Measurements from ENCODE around the gene CLIP3. TPM values are rescaled to one million over a fixed set of nuclear protein-coding genes. Genes with fewer than 3 reads are reported as not detected.

The CLIP3 gene
- 10 to 100 TPM in 1 of 2 donors, 1 to 10 TPM in 1; 5.8 to 16.6 TPM for total RNA-seq
- polyA plus RNA-seq (ENCODE audit: insufficient read length in 6 of 6) = 10 to 100 TPM; 22.4 to 33.0 (median 31.5) TPM
- long read RNA-seq, donor 1, transcript CLIP3-201 (14 exons, 3,370 nt) = major isoform, 5 of 8 reads
- long read RNA-seq, donor 1, partial matches to known transcripts = 0 of 8 reads
- long read RNA-seq, donor 1, other reads (novel, unspliced or antisense) = 0 of 8 reads
- long read RNA-seq, donor 2, partial matches to known transcripts = 6 of 11 reads
- long read RNA-seq, donor 2, other reads (novel, unspliced or antisense) = 0 of 11 reads
- long read RNA-seq, donor 3, partial matches to known transcripts = 0 of 5 reads
- long read RNA-seq, donor 3, other reads (novel, unspliced or antisense) = 0 of 5 reads
- long read RNA-seq, donor 4, partial matches to known transcripts = 0 of 2 reads
- long read RNA-seq, donor 4, other reads (novel, unspliced or antisense) = 1 of 2 reads
- long read RNA-seq, donor 5, partial matches to known transcripts = 5 of 8 reads
- long read RNA-seq, donor 5, other reads (novel, unspliced or antisense) = 0 of 8 reads
- long read RNA-seq, donor 6, partial matches to known transcripts = 0 of 2 reads
- long read RNA-seq, donor 6, other reads (novel, unspliced or antisense) = 0 of 2 reads
- long read RNA-seq, donor 7, transcript CLIP3-201 (14 exons, 3,370 nt) = major isoform, 6 of 6 reads
- long read RNA-seq, donor 7, partial matches to known transcripts = 0 of 6 reads
- long read RNA-seq, donor 7, other reads (novel, unspliced or antisense) = 0 of 6 reads
- long read RNA-seq, donor 8, transcript CLIP3-201 (14 exons, 3,370 nt) = major isoform, 6 of 8 reads
- long read RNA-seq, donor 8, partial matches to known transcripts = 0 of 8 reads
- long read RNA-seq, donor 8, other reads (novel, unspliced or antisense) = 0 of 8 reads
- long read RNA-seq, donor 9 = 0 reads
- long read RNA-seq, donor 10 = 0 reads
- long read RNA-seq, donor 11 = 0 reads
- long read RNA-seq, donor 12, transcript CLIP3-201 (14 exons, 3,370 nt) = major isoform, 5 of 6 reads
- long read RNA-seq, donor 12, partial matches to known transcripts = 0 of 6 reads
- long read RNA-seq, donor 12, other reads (novel, unspliced or antisense) = 0 of 6 reads

DNA sequence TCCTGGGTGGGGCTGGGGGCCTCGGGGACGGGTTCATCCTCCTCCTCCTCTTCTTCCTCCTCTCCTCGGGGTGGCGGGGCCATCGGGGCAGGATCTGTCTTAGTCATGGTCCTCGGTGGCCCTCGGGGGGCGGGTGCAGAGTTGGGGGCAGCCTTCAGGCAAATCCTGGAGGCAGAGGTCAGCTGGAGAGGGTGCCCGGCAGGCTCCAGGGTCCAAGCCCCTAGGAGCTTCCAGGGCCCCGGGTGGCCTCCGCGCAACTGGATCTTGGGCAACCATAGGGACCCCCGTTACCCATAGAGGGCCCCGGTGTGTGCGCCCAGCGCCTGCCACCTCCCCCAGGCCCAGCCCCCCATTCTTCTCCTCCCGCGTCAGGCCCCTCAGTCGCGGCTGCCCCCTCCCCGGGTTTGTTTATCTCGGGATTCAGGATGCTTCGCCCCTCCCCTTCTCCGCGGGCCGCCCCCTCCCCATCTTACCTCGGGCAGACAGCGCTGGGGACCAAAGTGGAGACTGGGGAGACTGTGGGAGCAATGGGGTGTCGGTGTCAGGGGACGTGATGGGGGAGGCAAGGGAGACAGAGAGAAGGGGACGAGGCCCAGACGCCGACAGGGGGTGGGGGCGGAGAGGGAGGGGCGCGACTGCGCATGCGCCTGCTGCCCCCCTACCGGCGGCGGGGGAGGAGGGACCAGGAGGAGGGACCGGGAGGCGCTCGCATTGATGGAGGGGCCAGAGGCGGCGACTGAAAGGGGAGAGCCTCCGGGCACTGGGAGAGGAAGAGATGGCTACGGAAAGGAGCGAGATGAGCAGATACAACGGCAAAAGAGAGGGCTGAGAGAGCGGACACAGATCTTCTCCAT, at the start of gene CLIP3:
Gene CLIP3 (minus strand): TSS at position 623 of the 854 bp plus-strand sequence. CDS start 516 bp downstream, at position 107.
- no peaks in the 10 kb centered on the region for H3K4me1 ChIP-seq

DNA sequence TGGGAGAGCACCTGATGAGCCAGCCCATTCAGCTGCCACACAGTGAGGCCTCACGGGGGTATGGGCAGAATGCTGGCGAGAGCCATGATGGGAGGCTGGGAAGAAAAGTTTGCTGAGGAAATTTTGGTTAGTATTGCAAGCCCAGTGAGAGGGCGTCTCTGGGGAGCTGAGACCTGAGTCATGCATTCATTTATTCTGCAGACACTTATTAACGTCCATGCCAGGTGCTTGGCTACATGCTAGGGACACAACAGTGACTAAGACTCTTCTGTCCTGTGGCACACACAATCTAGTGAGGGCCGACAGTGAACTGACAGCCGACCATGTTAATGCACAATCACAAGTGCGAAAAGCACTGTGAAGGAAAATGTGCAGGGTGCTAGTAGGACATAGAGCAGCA, 49.2 kb upstream of the CLIP3 start:
- TF ChIP-seq, protein P1, sequence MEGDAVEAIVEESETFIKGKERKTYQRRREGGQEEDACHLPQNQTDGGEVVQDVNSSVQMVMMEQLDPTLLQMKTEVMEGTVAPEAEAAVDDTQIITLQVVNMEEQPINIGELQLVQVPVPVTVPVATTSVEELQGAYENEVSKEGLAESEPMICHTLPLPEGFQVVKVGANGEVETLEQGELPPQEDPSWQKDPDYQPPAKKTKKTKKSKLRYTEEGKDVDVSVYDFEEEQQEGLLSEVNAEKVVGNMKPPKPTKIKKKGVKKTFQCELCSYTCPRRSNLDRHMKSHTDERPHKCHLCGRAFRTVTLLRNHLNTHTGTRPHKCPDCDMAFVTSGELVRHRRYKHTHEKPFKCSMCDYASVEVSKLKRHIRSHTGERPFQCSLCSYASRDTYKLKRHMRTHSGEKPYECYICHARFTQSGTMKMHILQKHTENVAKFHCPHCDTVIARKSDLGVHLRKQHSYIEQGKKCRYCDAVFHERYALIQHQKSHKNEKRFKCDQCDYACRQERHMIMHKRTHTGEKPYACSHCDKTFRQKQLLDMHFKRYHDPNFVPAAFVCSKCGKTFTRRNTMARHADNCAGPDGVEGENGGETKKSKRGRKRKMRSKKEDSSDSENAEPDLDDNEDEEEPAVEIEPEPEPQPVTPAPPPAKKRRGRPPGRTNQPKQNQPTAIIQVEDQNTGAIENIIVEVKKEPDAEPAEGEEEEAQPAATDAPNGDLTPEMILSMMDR (IDR thresholded peaks at IDR 0.05) = no peak
- peaks cover 0 to 40% of the 10 kb centered on the region in 2 donors for H3K36me3 ChIP-seq
- intact Hi-C loops (cut with DNase I) = no loop called here
- no peaks in the 10 kb centered on the region for H3K27me3 ChIP-seq
- ATAC-seq = no peak
- DNase-seq = no peak
- H3K27ac ChIP-seq = no peak overlapping the region
- no peak overlapping the region for H3K4me3 ChIP-seq
- H3K4me1 ChIP-seq = no peaks in the 10 kb centered on the region
- H3K9me3 ChIP-seq = no peaks in the 10 kb centered on the region

More for the DNA sequence above, at the start of gene CLIP3:
- Histone ChIP-seq H3K4me3 (peak within 1 kb of the TSS; percentile 24 to 25), H3K36me3 (peaks cover 0 to 9% of the 10 kb centered on the region in 2 donors), H3K27ac (no peak within 1 kb of the TSS), H3K9me3 (no peaks in the 10 kb centered on the region), H3K27me3 (peaks cover 0 to 16% of the 10 kb centered on the region in 2 donors)
- TF ChIP-seq, protein P1 (IDR thresholded peaks at IDR 0.05) = no peak
- intact Hi-C loops (cut with DNase I) = no loop called here
- ATAC-seq (peak; percentile 78), DNase-seq (peak in 3 of 4 donors; percentile 56 to 79 (median 58))

DNA sequence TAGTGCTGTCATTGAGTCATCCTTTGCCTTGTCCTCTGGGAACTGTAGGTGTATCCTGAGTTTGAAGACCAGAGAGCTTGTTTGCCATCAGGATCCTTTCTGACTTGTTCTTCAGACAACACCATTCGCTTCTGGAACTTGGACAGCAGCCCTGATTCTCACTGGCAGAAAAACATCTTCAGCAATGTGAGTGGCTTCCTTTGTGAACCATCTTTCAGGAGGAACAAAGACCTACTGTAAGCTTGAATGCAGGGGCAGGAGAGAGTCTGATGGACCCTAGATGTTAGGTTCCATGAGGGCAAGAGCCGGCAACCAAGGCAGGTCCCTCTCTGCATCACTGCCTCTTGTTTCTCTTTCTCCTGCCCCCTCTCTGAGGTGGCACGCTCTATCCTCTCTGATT, 48.7 kb upstream of the CLIP3 start:
- ATAC-seq (no peak), DNase-seq (no peak)
- H3K27me3 ChIP-seq = no peaks in the 10 kb centered on the region
- peaks cover 0 to 36% of the 10 kb centered on the region in 2 donors for H3K36me3 ChIP-seq
- intact Hi-C loops (cut with DNase I) = no loop called here
- TF ChIP-seq, protein P1 (IDR thresholded peaks at IDR 0.05) = no peak
- H3K4me1 ChIP-seq = no peaks in the 10 kb centered on the region
- no peak overlapping the region for H3K4me3 ChIP-seq
- no peaks in the 10 kb centered on the region for H3K9me3 ChIP-seq
- no peak overlapping the region for H3K27ac ChIP-seq

DNA sequence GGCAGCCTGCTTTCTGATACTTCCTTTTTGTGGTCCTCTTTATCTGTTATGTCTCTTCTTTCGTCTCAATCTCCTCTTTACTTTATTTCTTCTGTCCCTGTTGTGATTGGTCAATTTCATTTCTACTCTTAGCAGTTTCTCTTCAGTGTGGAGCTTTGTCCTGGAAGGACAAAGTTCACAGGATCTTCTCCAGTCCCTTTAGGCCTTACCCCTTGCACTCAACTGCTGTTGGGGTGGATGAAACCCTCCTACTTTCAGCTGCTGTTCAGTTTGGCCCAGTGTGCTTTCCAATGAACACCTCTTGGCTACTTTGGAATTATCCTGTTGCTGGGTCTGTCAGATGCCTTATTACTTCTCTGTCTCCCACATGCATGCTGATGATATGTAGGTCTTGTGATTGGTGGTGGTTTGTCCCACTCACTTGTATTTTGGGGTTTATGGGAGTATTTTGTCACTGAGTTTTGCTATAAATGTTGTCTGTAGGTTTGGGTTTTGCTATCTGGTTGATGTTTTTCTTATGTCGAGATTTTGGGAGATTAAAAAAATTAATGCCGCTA, 46.8 kb upstream of the CLIP3 start:
- H3K27ac ChIP-seq = no peak overlapping the region
- intact Hi-C loops (cut with DNase I) = no loop called here
- no peaks in the 10 kb centered on the region for H3K4me1 ChIP-seq
- H3K9me3 ChIP-seq = no peaks in the 10 kb centered on the region
- TF ChIP-seq, protein P1 (IDR thresholded peaks at IDR 0.05) = no peak
- no peaks in the 10 kb centered on the region for H3K27me3 ChIP-seq
- peaks cover 0 to 41% of the 10 kb centered on the region in 2 donors for H3K36me3 ChIP-seq
- ATAC-seq (no peak), DNase-seq (no peak)
- no peak overlapping the region for H3K4me3 ChIP-seq

All from left lung (tissue), 14 donors.